ENCODE data around the gene ADAM17.

DNA sequence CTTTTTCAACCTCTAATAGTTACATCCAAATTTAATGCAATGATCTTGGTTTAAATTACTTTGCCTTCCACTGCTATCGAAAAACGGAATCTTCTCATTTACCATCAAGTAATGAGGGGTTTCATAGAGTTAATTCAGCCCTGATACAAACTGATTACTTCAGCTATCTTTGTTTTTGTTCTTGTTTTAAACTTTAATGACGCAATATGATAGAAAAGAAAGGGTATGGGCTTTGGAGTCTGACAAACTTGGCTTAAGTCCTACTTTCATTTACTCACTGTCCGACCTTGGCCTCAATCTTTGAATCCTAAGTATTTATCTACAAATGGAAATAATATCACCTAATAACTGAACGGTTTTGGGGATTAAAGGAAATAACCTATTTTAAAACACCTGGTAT lies 16.1 kb downstream of the ADAM17 start:
- TF ChIP-seq CEBPB (IDR thresholded peaks at IDR 0.05; ENCODE audit: low read depth, low read length) (no peak), CBX5 (IDR thresholded peaks at IDR 0.05; ENCODE audit: low read depth, low read length) (no peak), BACH1 (IDR thresholded peaks at IDR 0.05; ENCODE audit: low read length) (no peak), POLR2A (IDR thresholded peaks at IDR 0.05; ENCODE audit: control extremely low read depth in 1 of 2, low read depth in 2 of 2, low read length in 2 of 2) (no peak), POLR2AphosphoS5 (IDR thresholded peaks at IDR 0.05; ENCODE audit: low read depth, low read length) (no peak)
- TF ChIP-seq, protein P1, sequence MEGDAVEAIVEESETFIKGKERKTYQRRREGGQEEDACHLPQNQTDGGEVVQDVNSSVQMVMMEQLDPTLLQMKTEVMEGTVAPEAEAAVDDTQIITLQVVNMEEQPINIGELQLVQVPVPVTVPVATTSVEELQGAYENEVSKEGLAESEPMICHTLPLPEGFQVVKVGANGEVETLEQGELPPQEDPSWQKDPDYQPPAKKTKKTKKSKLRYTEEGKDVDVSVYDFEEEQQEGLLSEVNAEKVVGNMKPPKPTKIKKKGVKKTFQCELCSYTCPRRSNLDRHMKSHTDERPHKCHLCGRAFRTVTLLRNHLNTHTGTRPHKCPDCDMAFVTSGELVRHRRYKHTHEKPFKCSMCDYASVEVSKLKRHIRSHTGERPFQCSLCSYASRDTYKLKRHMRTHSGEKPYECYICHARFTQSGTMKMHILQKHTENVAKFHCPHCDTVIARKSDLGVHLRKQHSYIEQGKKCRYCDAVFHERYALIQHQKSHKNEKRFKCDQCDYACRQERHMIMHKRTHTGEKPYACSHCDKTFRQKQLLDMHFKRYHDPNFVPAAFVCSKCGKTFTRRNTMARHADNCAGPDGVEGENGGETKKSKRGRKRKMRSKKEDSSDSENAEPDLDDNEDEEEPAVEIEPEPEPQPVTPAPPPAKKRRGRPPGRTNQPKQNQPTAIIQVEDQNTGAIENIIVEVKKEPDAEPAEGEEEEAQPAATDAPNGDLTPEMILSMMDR (IDR thresholded peaks at IDR 0.05; ENCODE audit: control extremely low read depth in 1 of 3, insufficient read depth in 1 of 3, low read depth in 1 of 3, low read length in 3 of 3) = no peak
- TF ChIP-seq, protein P2, sequence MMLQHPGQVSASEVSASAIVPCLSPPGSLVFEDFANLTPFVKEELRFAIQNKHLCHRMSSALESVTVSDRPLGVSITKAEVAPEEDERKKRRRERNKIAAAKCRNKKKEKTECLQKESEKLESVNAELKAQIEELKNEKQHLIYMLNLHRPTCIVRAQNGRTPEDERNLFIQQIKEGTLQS (IDR thresholded peaks at IDR 0.05; ENCODE audit: insufficient read depth, low read depth, low read length) = no peak

Measured in H1 (cell line).